ENCODE results near the gene ADAMTS6.
"Not testable (repeated sequence)": the region's sequence is repeated elsewhere in the genome, so short reads cannot be mapped to it uniquely, and the experiment has no call there.

The ADAMTS6 gene, protein sequence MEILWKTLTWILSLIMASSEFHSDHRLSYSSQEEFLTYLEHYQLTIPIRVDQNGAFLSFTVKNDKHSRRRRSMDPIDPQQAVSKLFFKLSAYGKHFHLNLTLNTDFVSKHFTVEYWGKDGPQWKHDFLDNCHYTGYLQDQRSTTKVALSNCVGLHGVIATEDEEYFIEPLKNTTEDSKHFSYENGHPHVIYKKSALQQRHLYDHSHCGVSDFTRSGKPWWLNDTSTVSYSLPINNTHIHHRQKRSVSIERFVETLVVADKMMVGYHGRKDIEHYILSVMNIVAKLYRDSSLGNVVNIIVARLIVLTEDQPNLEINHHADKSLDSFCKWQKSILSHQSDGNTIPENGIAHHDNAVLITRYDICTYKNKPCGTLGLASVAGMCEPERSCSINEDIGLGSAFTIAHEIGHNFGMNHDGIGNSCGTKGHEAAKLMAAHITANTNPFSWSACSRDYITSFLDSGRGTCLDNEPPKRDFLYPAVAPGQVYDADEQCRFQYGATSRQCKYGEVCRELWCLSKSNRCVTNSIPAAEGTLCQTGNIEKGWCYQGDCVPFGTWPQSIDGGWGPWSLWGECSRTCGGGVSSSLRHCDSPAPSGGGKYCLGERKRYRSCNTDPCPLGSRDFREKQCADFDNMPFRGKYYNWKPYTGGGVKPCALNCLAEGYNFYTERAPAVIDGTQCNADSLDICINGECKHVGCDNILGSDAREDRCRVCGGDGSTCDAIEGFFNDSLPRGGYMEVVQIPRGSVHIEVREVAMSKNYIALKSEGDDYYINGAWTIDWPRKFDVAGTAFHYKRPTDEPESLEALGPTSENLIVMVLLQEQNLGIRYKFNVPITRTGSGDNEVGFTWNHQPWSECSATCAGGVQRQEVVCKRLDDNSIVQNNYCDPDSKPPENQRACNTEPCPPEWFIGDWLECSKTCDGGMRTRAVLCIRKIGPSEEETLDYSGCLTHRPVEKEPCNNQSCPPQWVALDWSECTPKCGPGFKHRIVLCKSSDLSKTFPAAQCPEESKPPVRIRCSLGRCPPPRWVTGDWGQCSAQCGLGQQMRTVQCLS (N-terminal part only)

DNA sequence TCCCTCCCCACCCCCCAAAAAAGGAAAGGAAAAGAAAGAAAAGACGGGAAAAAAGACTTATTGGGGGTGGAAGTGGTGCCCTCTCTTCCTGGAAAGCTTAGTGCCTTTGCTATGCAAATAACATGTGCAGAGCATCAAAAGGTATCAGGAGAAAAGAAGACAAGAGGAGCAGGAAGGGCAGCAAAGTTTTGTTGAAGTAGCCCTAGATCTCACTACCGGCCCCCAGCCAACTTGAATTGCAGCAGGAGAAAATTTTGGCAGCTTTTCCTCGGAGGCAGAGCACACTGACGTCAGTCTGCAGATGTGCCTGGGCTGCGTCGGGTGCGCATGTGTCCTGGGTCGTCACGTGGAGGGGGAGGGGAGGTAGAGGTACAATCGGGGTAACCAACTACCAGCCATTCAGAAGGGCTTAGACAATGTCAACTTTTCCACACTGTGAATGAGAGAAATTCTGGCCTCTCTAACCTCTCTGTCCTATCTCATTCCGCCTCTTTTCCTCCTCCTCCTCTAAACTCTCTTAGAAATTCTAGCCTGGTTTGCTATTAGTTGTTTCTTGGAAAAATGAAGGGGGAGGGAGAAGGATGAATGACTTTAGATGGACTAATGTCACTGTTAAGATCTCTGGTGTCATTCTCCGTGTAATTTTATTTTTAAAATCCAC lies at the start of gene ADAMTS6:
Gene ADAMTS6 (minus strand): TSS at position 286 of the 661 bp plus-strand sequence. CDS start 8,247 bp downstream, outside the sequence.
- peak; percentile 86 for DNase-seq (ENCODE audit: low read depth, low spot score)

DNA sequence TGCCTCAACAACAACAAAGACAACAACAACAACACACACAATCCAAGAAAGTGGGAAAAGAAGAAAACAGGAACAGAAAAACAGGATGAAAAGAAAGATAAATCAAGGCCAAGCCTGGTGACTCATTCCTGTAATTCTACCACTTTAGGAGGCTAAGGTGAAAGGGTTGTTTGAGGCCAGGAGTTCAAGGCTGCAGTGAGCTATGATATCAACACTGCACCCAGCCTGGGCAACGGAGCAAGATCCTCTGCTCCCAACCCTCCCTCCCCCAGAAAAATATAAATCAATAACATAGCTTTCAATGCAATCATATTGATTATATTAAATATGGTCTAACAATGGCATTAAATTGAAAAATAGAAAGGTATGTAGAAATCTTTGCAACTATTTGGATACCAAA lies 49.2 kb upstream of the ADAMTS6 start:
- DNase-seq (ENCODE audit: low read depth, low spot score), result no peak

DNA sequence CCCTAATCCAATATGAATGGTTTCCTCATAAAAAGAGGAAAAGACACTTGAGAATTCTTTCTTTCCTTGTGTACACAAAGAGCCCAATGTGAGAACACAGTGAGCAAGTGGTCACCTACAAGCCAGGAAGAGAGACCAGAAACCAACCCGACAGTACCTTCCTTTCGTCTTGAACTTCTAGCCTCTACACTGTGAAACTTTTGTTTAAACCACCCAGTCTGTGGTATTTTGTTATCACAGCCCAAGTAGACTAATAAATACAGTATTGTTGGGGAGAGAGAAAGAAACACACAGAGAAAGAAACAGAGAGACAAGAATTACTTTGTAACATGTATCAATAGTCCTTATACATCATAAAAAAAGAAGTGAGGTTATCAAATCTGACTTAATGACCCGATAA lies 44.0 kb upstream of the ADAMTS6 start:
- no peak for DNase-seq (ENCODE audit: low read depth, low spot score)

DNA sequence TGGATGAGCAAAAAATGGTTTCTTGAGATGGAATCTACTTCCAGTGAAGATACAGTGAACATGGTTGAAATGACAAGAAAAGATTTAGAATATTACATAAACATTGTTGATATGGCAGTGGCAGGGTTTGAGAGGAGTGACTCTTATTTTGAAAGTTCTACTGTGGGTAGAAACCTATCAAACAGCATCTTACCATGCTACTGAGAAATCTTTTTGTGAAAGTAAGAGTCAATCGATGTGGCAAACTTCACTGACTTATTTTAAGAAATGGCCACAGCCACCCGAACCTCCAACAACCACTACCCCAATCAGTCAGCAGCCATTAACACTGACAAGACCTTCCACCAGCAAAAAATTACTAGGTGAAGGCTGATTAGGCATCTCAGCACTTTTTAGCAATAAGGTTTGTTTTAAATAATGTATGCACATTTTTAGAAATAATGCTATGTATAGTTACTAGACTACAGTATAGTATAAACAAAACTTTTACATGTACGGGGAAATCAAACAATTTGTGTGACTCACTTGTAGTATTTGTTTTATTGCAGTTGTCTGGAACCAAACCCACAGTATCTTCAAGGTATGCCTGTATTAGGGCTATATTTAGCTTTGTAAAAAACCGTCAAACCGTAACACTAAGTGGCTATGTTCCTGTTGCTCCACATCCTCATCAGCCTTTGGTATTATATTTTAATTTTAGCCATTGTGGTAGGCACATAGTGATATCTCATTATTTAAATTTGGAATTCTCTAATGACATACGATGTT lies 30.6 kb upstream of the ADAMTS6 start:
- DNase-seq (ENCODE audit: low read depth, low spot score), result no peak

DNA sequence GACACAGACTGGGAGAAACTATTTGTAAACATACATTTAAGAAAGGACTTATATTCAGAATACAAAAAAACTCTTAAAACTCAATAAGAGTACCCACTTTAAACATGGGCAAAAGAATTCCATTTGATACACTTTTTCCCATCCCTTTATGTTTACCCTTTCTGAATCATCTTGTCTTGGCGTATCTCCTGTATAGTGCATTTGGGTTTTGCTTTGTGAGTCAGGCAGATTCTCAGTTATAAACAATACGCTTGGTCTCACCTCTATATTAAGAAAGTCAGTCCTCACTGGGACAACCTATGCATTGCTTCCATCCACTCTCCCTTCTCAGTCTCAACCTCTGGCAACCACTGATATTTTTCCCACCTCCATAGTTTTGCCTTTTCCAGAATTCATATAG lies 27.3 kb upstream of the ADAMTS6 start:
- no peak for DNase-seq (ENCODE audit: low read depth, low spot score)

DNA sequence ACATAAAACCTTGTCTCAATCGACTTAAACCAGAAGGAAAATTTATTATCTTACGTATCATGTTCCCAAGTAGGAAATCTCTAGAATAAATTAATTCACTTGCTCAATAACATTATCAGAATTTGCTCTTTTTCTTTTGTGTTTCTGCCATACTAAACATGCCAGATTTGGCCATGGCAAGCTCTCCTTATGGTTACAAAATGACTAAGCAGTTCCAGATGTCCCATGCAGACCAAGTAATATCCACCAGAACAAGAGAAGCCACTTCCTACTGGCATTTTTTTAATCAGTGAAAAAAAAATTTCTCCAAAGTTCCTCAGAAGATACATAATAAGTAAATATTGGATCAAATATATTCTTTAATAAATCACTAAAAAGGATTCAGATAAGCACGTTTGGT lies 25.2 kb upstream of the ADAMTS6 start:
- DNase-seq (ENCODE audit: low read depth, low spot score), result no peak

DNA sequence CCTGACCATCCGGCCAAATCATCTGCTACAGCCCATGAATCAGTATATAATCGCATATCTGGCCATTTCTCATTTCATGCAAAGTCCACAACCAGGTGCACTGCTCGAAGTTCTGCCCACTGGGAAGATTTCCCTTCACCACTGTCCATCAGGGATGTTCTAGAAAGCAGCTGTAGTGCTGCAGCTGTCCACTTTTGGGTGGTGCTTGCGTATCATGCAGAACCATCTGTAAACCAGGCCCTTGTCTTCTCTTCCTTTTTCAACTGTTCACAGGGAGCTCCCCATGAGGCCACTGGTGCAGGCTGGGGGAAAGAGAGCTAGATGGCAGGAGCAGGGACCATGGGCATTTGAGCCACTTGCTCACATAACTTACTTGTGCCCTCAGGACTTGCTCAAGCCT lies 7.4 kb upstream of the ADAMTS6 start:
- no peak for DNase-seq (ENCODE audit: low read depth, low spot score)

DNA sequence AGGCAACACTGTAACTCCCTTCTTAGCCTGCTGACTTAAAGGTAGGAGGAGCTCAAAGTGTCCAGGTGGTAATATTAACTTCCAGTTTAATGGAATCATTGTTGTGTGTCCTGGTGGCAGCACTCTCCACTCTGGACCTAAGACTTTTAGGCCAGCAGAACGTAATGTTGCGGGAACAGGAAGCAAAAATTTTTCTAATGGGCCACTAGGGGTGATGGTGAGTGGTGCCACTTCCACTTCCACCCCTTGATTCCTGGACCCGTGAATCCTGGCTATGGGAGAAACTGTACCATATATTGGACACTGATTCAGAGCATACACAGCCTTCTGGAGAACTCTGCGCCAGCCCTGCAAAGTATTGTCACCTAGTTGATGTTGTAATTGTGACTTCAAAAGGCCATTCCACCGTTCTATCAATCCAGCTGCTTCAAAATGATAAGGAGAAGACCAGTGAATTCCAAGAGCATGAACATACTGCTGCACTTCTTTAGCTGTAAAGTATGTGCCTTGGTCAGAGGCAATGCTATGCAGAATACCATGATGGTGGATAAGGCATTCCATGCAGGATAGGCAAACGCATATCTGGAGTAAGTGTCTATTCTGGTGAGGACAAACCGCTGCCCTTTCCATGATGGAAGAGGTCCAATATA lies 6.4 kb upstream of the ADAMTS6 start:
- not testable (repeated sequence) for DNase-seq (ENCODE audit: low read depth, low spot score)

DNA sequence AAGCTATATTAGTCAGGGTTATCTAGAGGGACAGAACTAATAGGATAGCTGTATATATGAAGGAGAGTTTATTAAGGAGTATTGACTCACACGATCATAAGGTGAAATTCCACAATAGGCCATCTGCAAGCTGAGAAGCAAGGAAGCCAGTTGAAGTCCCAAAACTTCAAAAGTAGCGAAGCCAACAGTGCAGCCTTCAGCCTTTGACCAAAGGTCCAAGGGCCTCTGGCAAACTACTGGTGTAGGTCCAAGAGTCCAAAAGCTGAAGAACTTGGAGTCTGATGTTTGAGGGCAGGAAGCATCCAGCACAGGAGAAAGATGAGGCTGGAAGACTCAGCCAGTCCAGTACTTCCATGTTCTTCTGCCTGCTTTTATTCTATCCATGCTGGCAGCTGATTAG lies 5.1 kb upstream of the ADAMTS6 start:
- DNase-seq (ENCODE audit: low read depth, low spot score), result not testable (repeated sequence)

DNA sequence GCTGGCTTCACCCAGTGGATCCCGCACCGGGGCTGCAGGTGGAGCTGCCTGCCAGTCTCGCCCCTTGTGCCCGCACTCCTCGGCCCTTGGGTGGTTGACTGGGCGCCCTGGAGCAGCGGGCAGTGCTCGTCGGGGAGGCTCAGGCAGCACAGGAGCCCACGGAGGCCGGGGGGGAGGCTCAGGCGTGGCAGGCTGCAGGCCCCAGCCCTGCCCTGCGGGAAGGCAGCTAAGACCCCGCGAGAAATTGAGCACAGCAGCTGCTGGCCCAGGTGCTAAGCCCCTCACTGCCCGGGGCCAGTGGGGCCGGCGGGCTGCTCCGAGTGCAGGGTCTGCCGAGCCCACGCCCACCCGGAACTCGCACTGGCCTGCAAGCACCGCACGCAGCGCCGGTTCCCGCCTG lies 3.7 kb upstream of the ADAMTS6 start:
- no peak for DNase-seq (ENCODE audit: low read depth, low spot score)

DNA sequence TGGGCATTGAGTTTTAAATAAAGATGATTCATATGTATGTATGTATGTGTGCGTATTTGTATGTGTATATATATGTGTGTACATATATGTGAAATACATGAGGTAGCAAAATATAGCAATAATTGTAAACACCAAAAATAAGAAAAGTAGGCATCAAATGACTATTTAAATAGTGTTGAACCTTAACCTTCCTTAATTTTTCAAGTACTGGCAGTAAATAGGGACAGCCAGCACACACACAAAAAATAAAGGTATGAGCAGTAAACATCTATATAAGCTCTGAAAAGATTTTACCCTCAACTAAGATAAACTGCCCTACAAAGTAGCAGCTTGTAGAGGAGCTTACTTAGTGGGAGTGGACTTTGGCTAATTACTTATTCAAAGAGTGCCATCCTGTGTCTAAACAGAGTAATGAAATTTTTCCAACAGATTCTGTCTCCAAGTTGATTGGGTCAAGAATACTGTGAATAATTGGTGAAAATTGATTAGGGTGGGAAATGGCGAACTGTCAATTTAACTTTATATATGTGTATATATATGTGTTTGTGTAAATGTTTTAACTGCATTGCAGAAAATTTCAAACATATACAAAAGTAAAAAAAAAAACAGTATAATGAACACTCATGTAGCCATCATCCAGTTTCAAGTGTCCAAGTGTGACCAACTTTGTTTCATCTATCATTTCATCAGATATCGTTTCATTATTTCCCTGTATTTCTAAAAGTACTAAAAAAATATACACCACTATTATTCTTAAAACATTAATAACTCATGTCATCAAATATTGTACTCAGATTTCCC lies 2.0 kb upstream of the ADAMTS6 start:
- DNase-seq (ENCODE audit: low read depth, low spot score), result peak; percentile 21

DNA sequence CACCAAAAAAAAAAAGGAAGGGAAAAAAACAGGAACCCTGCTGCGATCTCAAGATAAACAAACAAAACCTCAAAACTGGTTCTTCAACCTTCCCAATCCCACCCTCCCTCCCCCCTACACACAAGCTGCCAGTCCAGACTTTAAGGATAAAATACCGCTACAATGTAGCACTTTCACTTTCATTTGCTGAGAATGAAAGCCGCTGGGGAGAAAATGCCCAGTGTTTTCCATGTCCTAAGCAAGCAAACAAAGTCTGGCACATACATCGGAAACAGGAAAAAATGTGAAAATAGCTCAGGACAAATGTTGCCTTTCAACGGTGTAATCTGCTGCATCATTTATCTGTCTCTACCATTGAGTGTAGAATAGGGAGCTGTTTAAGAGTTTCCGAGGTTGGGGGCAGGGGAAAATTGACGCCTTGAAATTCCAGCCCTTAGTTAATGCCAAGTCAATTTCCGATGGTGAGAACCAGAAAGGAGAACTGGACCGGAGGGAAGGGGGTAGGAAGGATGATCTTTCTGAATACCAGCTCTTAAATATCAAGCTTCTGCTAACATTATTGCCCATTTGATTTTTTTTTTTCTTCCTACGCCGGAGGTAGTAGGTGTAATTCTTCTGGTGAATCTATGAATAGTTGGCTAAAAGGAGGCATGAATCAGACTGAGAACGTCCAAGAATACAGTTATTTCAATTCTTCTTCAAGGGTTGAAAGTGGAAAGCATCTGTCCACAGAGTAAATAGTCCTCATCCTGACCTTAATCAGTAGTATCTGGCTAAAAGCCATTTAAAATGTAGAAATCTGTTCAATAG lies 1.2 kb upstream of the ADAMTS6 start:
- peak; percentile 6 for DNase-seq (ENCODE audit: low read depth, low spot score)

DNA sequence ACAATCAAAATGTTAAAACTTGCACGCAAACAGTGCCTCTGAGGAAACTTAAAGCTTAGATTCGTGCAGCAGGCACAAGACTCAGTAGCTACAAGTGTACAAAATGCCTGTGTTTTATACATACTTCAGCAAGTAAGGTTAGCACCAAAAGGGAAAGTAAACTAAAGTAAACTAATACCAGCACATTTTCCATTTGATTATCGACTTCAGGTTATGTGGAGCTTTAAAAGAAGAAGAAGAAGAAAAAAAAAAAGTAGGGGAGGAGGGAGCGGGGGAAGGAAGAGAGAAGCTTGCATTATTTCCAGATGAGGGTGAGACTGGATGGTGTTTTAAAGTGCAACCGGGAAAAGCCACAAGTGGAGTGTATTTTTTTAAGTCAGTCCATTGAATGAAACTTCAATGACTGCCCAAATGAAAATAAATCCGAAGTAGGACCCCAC lies 596 bp upstream of the ADAMTS6 start:
- DNase-seq (ENCODE audit: low read depth, low spot score), result peak; percentile 25

DNA sequence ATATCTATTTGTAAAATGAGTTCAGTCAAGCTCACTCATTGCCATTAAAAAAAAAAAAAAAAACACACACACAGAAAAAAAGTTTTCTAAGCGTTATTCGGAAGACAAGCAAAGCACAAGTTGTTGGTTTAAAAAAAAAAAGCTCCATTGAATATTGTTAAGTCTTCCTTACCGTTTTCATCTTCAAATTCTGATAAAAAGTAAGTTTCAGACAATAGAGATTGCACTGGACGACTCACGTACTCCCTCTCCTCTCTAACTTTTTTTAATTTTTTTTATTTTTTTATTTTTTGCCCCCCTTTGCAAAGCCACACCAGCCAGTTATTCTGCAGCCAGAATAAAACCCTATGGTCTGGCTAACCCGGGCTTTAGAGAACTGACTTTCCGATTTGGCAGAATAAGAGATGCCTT lies 544 bp downstream of the ADAMTS6 start:
- no peak for DNase-seq (ENCODE audit: low read depth, low spot score)

DNA sequence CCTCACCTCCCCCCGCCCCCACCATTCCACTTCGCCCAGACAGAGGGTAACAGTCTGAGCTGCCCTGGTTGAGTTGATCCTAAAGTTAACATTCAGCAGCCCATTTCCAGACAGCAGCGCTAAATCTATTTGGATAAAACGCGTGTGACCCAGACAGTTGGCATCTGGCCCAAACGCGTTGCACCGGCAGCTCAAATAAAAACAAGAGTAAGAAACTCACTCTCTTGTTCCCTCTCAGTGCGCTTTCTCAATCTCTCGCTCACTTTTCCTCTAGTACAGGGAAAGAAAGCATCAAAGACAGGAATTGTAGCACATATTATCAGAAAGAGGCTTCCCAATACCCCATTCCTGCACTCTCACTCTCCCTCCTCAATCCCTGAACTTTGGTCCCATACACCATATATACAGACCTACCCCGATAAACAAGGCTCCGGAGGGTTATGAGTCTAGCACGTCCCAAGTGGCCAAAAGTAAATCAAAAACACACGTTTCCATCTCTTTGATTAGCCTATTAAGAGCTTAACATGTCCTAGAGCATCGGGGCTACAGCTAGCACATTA lies 1.3 kb downstream of the ADAMTS6 start:
- peak; percentile 47 for DNase-seq (ENCODE audit: low read depth, low spot score)

DNA sequence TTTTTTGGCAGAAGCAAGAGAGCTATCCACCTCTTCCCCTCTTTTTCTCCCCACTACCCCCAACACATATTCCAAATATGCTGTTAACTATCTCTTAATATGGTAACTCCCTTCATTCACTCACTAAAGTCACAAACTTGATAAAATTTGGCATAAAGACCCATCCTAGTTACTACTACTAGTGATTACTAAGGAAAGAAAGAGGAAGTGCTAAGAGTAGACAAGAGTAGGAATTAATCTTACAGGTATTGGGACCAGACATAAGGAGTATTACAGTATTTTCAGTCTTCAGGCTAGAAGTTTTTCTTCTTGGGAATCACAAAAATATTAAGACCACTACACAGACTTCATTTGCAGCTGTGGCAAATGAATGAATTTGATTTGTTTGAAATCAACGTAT lies 2.2 kb downstream of the ADAMTS6 start:
- no peak for DNase-seq (ENCODE audit: low read depth, low spot score)

DNA sequence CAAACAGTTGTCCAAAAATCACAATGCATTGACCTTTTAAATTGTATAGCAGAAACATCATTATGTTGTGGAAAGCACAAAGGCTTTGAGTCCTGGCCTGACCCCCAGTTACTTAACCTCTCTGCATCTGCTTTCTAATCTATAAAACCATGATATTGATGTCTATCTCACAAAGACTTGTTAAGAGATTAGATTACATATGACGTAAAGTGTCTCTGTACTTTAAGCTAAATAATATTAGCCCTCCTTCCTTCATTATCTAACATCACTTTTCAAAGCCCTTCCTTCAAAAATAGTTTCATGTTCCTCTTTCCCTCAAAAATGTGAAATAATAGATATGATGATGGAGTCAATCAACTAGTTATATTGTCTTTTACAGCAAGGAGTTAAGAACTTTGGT lies 3.4 kb downstream of the ADAMTS6 start:
- no peak for DNase-seq (ENCODE audit: low read depth, low spot score)

DNA sequence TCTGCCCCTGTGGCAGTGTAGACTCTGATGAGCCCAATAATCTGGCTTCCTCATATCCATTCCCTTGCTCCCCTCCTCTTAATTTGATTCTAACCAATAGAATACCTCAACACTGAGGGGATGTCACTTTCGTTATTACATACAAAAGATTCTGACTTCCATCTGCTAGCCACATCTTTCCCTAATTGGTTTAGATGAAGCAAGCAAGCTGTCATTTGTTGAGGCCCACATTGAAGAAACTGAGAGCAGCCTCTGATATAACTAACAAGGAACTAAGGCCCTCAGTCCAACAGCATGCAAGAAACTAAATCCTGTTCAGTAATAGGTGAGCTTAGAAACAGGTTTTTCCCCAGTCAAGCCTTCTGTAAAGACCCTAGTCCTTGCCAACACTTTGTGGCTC lies 5.8 kb downstream of the ADAMTS6 start:
- DNase-seq (ENCODE audit: low read depth, low spot score), result no peak
